Measurements from ENCODE around the gene GNPTAB. TPM values are rescaled to one million over a fixed set of nuclear protein-coding genes. Genes with fewer than 3 reads are reported as not detected.

The GNPTAB gene
- total RNA-seq, 1 donor from 2014 or later: 46.0 TPM

GRCh38 chr12:101806265-101806664, 24.5 kb downstream of the GNPTAB start:
- DNase-seq (ENCODE audit: low spot score): no peak

- no peak for DNase-seq (ENCODE audit: low spot score)
Observed at GRCh38 chr12:101804409-101804808, 26.4 kb downstream of the GNPTAB start.

GRCh38 chr12:101803978-101804377, 26.8 kb downstream of the GNPTAB start:
- no peak for DNase-seq (ENCODE audit: low spot score)

- no peak for DNase-seq (ENCODE audit: low spot score)
Observed at GRCh38 chr12:101802486-101802885, 28.3 kb downstream of the GNPTAB start.

GRCh38 chr12:101799774-101800173, 31.0 kb downstream of the GNPTAB start:
- DNase-seq (ENCODE audit: low spot score): no peak

- DNase-seq (ENCODE audit: low spot score): no peak
Observed at GRCh38 chr12:101795786-101796185, 35.0 kb downstream of the GNPTAB start.

GRCh38 chr12:101795013-101795412, 35.7 kb downstream of the GNPTAB start:
- DNase-seq (ENCODE audit: low spot score): no peak

GRCh38 chr12:101794574-101794973, 36.2 kb downstream of the GNPTAB start:
- DNase-seq (ENCODE audit: low spot score): no peak

GRCh38 chr12:101793401-101793800, 37.4 kb downstream of the GNPTAB start:
- no peak for DNase-seq (ENCODE audit: low spot score)

- no peak for DNase-seq (ENCODE audit: low spot score)
Observed at GRCh38 chr12:101792046-101792931, 38.5 kb downstream of the GNPTAB start.

GRCh38 chr12:101789171-101789570, 41.6 kb downstream of the GNPTAB start:
- no peak for DNase-seq (ENCODE audit: low spot score)

GRCh38 chr12:101785671-101786070, 45.1 kb downstream of the GNPTAB start:
- no peak for DNase-seq (ENCODE audit: low spot score)

- no peak for DNase-seq (ENCODE audit: low spot score)
Observed at GRCh38 chr12:101784376-101784775, 46.4 kb downstream of the GNPTAB start.

GRCh38 chr12:101783838-101784237, 46.9 kb downstream of the GNPTAB start:
- DNase-seq (ENCODE audit: low spot score): no peak

GRCh38 chr12:101783150-101783549, 47.6 kb downstream of the GNPTAB start:
- DNase-seq (ENCODE audit: low spot score): no peak

GRCh38 chr12:101782273-101782731, 48.5 kb downstream of the GNPTAB start:
- no peak for DNase-seq (ENCODE audit: low spot score)

- DNase-seq (ENCODE audit: low spot score): no peak
Observed at GRCh38 chr12:101781834-101782233, 48.9 kb downstream of the GNPTAB start.

GRCh38 chr12:101780599-101780998, 50.2 kb downstream of the GNPTAB start:
- DNase-seq (ENCODE audit: low spot score): no peak

- no peak for DNase-seq (ENCODE audit: low spot score)
Observed at GRCh38 chr12:101779626-101780025, 51.1 kb downstream of the GNPTAB start.

- no peak for DNase-seq (ENCODE audit: low spot score)
Observed at GRCh38 chr12:101779200-101779599, 51.6 kb downstream of the GNPTAB start.

- no peak for DNase-seq (ENCODE audit: low spot score)
Observed at GRCh38 chr12:101777978-101778377, 52.8 kb downstream of the GNPTAB start.

GRCh38 chr12:101777485-101777884, 53.3 kb downstream of the GNPTAB start:
- DNase-seq (ENCODE audit: low spot score): peak; percentile 23

GRCh38 chr12:101775816-101776215, 54.9 kb downstream of the GNPTAB start:
- DNase-seq (ENCODE audit: low spot score): no peak

Data from umbilical cord (tissue), 2 donors.